Mesenchymal stem cell (in vitro differentiated cells and primary cell): ENCODE results near the gene SNORC.

Experiments
- DNase-seq: peaks from one replicate; pipeline ENCODE4 v3.0.0-alpha.2; 2013
- H2AFZ ChIP-seq: one replicate; pipeline ENCODE4 v1.6.1; 2013; ENCODE audit warnings: low read depth, mild to moderate bottlenecking, control low read depth, inconsistent platforms, low read length, moderate library complexity
- H2AK5ac ChIP-seq: 2 replicates; pipeline ENCODE4 v1.6.1; 2013; ENCODE audit warnings: low read length, moderate library complexity, mild to moderate bottlenecking, inconsistent platforms; ENCODE audit not compliant: severe bottlenecking
- H2BK120ac ChIP-seq: one replicate; pipeline ENCODE4 v1.6.1; 2013; ENCODE audit warnings: low read depth, mild to moderate bottlenecking, inconsistent platforms, low read length, moderate library complexity
- H2BK12ac ChIP-seq, 2 experiments: one replicate each; pipeline ENCODE4 v1.6.1; 2013; ENCODE audit warnings: inconsistent platforms in 2 of 2, low read length in 2 of 2, mild to moderate bottlenecking in 2 of 2, moderate library complexity in 2 of 2, control low read depth in 1 of 2
- H2BK15ac ChIP-seq: one replicate; pipeline ENCODE4 v1.6.1; 2013; ENCODE audit warnings: mild to moderate bottlenecking, low read depth, inconsistent platforms; ENCODE audit not compliant: poor library complexity, severe bottlenecking
- H2BK5ac ChIP-seq: 2 replicates; pipeline ENCODE4 v1.6.1; 2013; ENCODE audit warnings: low read depth, mild to moderate bottlenecking, low read length, control low read depth, inconsistent platforms; ENCODE audit not compliant: poor library complexity, severe bottlenecking
- H3K14ac ChIP-seq, 2 experiments: one replicate each; pipeline ENCODE4 v1.6.1; 2013; ENCODE audit warnings: inconsistent platforms in 2 of 2, low read length in 2 of 2, control low read depth in 1 of 2, mild to moderate bottlenecking in 1 of 2, moderate library complexity in 1 of 2
- H3K18ac ChIP-seq, 2 experiments: one replicate each; pipeline ENCODE4 v1.6.1; 2013; ENCODE audit warnings: inconsistent platforms in 2 of 2, low read length in 2 of 2, control low read depth in 1 of 2, low read depth in 1 of 2, mild to moderate bottlenecking in 1 of 2
- H3K23ac ChIP-seq, 2 experiments: one replicate each; pipeline ENCODE4 v1.6.1; 2013; ENCODE audit warnings: inconsistent platforms in 2 of 2, low read length in 2 of 2, mild to moderate bottlenecking in 2 of 2, moderate library complexity in 2 of 2, control low read depth in 1 of 2
- H3K27ac ChIP-seq: 2 replicates; pipeline ENCODE4 v1.5.1; 2013; ENCODE audit warnings: mild to moderate bottlenecking, moderate library complexity, low read length, control low read depth, inconsistent platforms; ENCODE audit not compliant: poor library complexity, severe bottlenecking
- H3K27me3 ChIP-seq, 2 experiments: 2 replicates each; pipeline versions ENCODE4 v1.6.1 to v1.7.0; 2013; ENCODE audit warnings: low read length in 2 of 2, mild to moderate bottlenecking in 2 of 2, moderate library complexity in 2 of 2, control low read depth in 1 of 2, inconsistent platforms in 1 of 2; ENCODE audit not compliant: control insufficient read depth in 1 of 2, insufficient read depth in 1 of 2
- H3K36me3 ChIP-seq, 2 experiments: 2 replicates each; pipeline versions ENCODE4 v1.6.1 to v1.7.0; 2013; ENCODE audit warnings: low read length in 2 of 2, control low read depth in 1 of 2, inconsistent platforms in 1 of 2, low read depth in 1 of 2, mild to moderate bottlenecking in 1 of 2; ENCODE audit not compliant: insufficient read depth in 2 of 2, control insufficient read depth in 1 of 2
- H3K4ac ChIP-seq, 2 experiments: one replicate each; pipeline ENCODE4 v1.6.1; 2013; ENCODE audit warnings: inconsistent platforms in 2 of 2, low read length in 2 of 2, mild to moderate bottlenecking in 2 of 2, moderate library complexity in 2 of 2, control low read depth in 1 of 2, low read depth in 1 of 2
- H3K4me1 ChIP-seq: 2 replicates; pipeline ENCODE4 v1.6.1; 2013; ENCODE audit warnings: low read depth, low read length, control low read depth; ENCODE audit not compliant: control insufficient read depth, insufficient read depth
- H3K4me2 ChIP-seq: 2 replicates; pipeline ENCODE4 v1.6.1; 2013; ENCODE audit warnings: low read length, mild to moderate bottlenecking, inconsistent platforms; ENCODE audit not compliant: poor library complexity, severe bottlenecking
- H3K4me3 ChIP-seq, 2 experiments: 2 replicates each; pipeline versions ENCODE4 v1.5.1 to v1.7.0; 2013; ENCODE audit warnings: low read length in 2 of 2, mild to moderate bottlenecking in 2 of 2, control low read depth in 1 of 2, low read depth in 1 of 2; ENCODE audit not compliant: insufficient read depth in 1 of 2
- H3K79me1 ChIP-seq: replicated peaks from 2 replicates; pipeline ENCODE4 v1.6.1; 2013; ENCODE audit warnings: mild to moderate bottlenecking, control low read depth, low read length, inconsistent platforms; ENCODE audit not compliant: poor library complexity, severe bottlenecking
- H3K9ac ChIP-seq: 2 replicates; pipeline ENCODE4 v1.7.0; 2013; ENCODE audit warnings: mild to moderate bottlenecking, low read length, moderate library complexity
- H3K9me3 ChIP-seq: 2 replicates; pipeline ENCODE4 v1.7.0; 2013; ENCODE audit warnings: mild to moderate bottlenecking, low read length; ENCODE audit not compliant: control insufficient read depth
- H4K8ac ChIP-seq: one replicate; pipeline ENCODE4 v1.6.1; 2013; ENCODE audit warnings: inconsistent platforms, mild to moderate bottlenecking, low read length, moderate library complexity
- H4K91ac ChIP-seq: one replicate; pipeline ENCODE4 v1.6.1; 2013; ENCODE audit warnings: mild to moderate bottlenecking, low read length, inconsistent platforms
- WGBS: methylation state at CpG from one replicate; pipeline ENCODE4 v1.1.7; 2013; ENCODE audit warnings: mixed read lengths; 5-methylcytosine and 5-hydroxymethylcytosine counted together

SNORC gene

DNA sequence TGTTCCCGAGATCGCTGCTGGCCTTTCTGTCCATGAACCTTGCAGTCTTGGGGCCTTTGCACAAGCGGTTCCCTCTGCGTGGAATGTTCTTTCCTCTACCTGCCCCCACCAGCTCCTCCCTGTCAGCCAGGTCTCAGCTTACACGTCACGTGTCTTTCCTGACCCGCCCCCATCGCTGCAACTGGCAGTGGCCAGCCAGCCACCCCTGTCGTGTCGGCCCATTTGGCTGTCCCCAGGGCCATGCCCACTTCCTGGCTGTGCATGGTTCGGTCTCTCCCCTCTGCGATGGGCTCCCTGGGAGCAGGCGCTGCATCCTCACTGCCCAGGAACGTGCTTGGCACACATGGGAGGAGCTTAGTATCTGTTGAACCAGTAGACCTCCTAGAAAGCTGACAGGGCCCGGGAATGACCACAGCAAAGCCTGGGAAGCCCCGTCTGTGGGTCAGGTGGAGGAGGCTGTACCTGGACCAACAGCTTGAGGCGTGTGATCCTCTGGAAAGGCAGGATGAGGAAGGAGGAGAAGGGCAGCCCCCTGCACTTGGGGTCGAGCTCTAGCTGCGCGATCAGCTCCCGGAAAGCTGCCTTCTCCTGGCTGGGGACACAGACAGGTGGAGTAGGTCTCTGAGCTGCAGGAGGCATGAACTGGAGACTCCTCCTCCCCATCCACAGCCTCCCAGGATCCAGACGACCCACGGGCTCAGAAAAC is 21.0 kb downstream of the SNORC start:
- Histone ChIP-seq H3K36me3 (no peaks in the 10 kb centered on the region), H3K27me3 (peaks cover 2 to 37% of the 10 kb centered on the region in 2 experiments), H3K4me1 (peaks cover 20% of the 10 kb centered on the region), H2BK120ac (no peak overlapping the region), H2BK12ac (no peak overlapping the region), H3K9me3 (no peaks in the 10 kb centered on the region), H3K4me3 (no peak overlapping the region), H4K91ac (no peak overlapping the region), H4K8ac (peak overlapping the region; percentile 29), H3K9ac (no peak overlapping the region), H2BK15ac (no peak overlapping the region), H2BK5ac (no peak overlapping the region), H3K18ac (no peak overlapping the region), H3K4ac (no peak overlapping the region), H3K14ac (peak overlapping the region in 1 of 2 experiments; percentile 36), H3K79me1 (no peaks in the 10 kb centered on the region), H2AFZ (no peak overlapping the region), H2AK5ac (no peak overlapping the region), H3K4me2 (peak overlapping the region; percentile 13), H3K23ac (no peak overlapping the region), H3K27ac (no peak overlapping the region)
- WGBS = 55% methylated on average over 23 of the region's 23 CpGs
- DNase-seq = no peak

DNA sequence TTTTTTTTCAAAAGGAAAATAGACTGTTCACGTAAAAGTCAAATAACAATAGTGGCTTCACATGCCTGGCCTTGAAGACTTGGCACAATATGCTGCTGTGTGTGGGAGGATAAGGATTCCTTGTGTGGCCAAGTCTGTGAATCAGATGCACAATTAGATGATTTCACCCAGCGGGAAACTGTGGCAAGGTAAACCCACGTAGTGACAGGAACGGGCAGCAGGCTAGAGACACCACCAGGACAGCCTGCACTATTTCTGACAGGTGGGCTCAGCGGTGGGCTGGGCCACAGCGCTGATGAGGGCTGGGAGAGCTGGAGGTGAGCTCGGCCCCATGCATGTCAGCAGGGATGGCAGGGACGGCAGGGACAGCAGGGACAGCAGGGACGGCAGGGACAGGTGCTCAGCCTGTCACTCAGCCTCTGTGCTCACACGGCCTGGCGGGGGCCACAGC is 21.6 kb downstream of the SNORC start:
- H3K23ac ChIP-seq = no peak overlapping the region
- H3K9me3 ChIP-seq = no peaks in the 10 kb centered on the region
- no peak overlapping the region for H3K27ac ChIP-seq
- no peak for DNase-seq
- no peak overlapping the region for H3K18ac ChIP-seq
- H2BK12ac ChIP-seq = no peak overlapping the region
- H3K27me3 ChIP-seq = peaks cover 0 to 32% of the 10 kb centered on the region in 2 experiments
- H2BK120ac ChIP-seq = no peak overlapping the region
- H3K4me2 ChIP-seq = no peak overlapping the region
- no peak overlapping the region for H4K91ac ChIP-seq
- H2BK15ac ChIP-seq = no peak overlapping the region
- H2AFZ ChIP-seq = no peak overlapping the region
- no peak overlapping the region for H2AK5ac ChIP-seq
- no peak overlapping the region for H3K9ac ChIP-seq
- no peak overlapping the region for H4K8ac ChIP-seq
- H3K4me1 ChIP-seq = peaks cover 18% of the 10 kb centered on the region
- no peaks in the 10 kb centered on the region for H3K79me1 ChIP-seq
- no peak overlapping the region for H3K4ac ChIP-seq
- H3K14ac ChIP-seq = no peak overlapping the region
- H3K4me3 ChIP-seq = no peak overlapping the region
- no peak overlapping the region for H2BK5ac ChIP-seq
- 79% methylated on average over 11 of the region's 11 CpGs for WGBS
- no peaks in the 10 kb centered on the region for H3K36me3 ChIP-seq

DNA sequence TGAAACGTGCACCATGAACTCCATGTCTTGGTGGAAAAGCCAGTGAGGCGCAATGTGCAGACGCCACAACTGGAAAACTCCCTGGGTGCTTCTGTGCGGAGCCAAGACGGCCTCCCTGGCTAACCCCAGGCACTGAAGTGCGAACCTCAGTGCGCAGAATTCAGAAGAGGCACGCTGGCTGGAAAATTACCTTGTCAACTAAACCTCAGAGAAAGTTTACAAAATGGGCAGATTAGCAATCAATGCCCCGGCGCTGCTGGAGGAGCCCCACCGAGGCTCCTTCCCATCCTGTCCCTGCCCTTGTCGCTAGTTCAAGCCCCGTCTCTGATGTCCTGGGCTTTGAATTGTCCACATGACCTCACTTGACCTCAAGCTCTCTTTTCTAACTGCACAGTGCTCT is 22.2 kb downstream of the SNORC start:
- Histone ChIP-seq H3K27ac (no peak overlapping the region), H2BK5ac (no peak overlapping the region), H3K36me3 (no peaks in the 10 kb centered on the region), H4K8ac (no peak overlapping the region), H2BK12ac (no peak overlapping the region), H3K18ac (no peak overlapping the region), H3K4me3 (no peak overlapping the region), H3K9me3 (no peaks in the 10 kb centered on the region), H3K79me1 (no peaks in the 10 kb centered on the region), H3K14ac (no peak overlapping the region), H4K91ac (no peak overlapping the region), H2AK5ac (no peak overlapping the region), H3K4me1 (peaks cover 18% of the 10 kb centered on the region), H3K27me3 (peaks cover 0 to 26% of the 10 kb centered on the region in 2 experiments), H3K9ac (no peak overlapping the region), H3K23ac (no peak overlapping the region), H3K4me2 (no peak overlapping the region), H2BK120ac (no peak overlapping the region), H2BK15ac (no peak overlapping the region), H3K4ac (no peak overlapping the region), H2AFZ (no peak overlapping the region)
- DNase-seq = no peak
- WGBS = 93% methylated on average over 13 of the region's 13 CpGs

DNA sequence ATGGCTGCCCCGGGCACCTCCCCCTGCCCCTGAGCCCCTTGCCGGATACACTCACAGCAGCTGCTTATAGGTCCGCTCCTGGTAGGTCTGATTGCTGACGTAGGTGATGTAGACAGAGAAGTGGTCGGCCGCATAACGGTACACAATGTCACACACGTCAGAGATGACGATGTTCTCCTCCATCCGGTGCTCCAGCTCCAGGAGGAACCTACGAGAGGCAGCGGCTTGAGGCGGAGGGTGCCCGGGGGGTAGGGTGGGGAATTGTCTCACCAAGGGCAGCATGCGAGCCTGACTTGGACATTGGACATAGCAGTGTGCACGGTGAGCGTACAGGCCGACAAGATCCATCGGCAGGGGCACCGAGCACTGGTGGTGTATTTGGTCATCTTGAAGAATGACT is 22.8 kb downstream of the SNORC start:
- DNase-seq = no peak
- Histone ChIP-seq H2BK120ac (no peak overlapping the region), H3K23ac (no peak overlapping the region), H3K4me3 (no peak overlapping the region), H3K27ac (no peak overlapping the region), H3K9ac (no peak overlapping the region), H2BK15ac (no peak overlapping the region), H2AFZ (no peak overlapping the region), H2BK5ac (no peak overlapping the region), H3K27me3 (peaks cover 0 to 22% of the 10 kb centered on the region in 2 experiments), H2AK5ac (no peak overlapping the region), H4K8ac (no peak overlapping the region), H4K91ac (no peak overlapping the region), H3K36me3 (no peaks in the 10 kb centered on the region), H3K4me2 (no peak overlapping the region), H3K4ac (no peak overlapping the region), H2BK12ac (no peak overlapping the region), H3K9me3 (no peaks in the 10 kb centered on the region), H3K79me1 (no peaks in the 10 kb centered on the region), H3K18ac (no peak overlapping the region), H3K4me1 (peaks cover 18% of the 10 kb centered on the region), H3K14ac (no peak overlapping the region)
- 96% methylated on average over 20 of the region's 20 CpGs for WGBS
